H1 (cell line): ENCODE data around the gene DMXL1. TPM values are rescaled to one million over a fixed set of nuclear protein-coding genes. Genes with fewer than 3 reads are reported as not detected.

ENCODE experiments used
- CHD2 ChIP-seq: IDR thresholded peaks from 2 replicates; pipeline ENCODE4 v1.6.1; 2012; ENCODE audit warnings: low read length, improper control_type of control experiment
- HDAC6 ChIP-seq: IDR thresholded peaks from one replicate; pipeline ENCODE4 v1.7.1; 2012; ENCODE audit warnings: low read depth, mild to moderate bottlenecking, inconsistent platforms, low read length, moderate library complexity
- TAF1 ChIP-seq: IDR thresholded peaks from 2 replicates; pipeline ENCODE4 v1.6.1; 2011; ENCODE audit warnings: mild to moderate bottlenecking, low read depth, low read length
- TBP ChIP-seq: IDR thresholded peaks from 2 replicates; pipeline ENCODE4 v1.6.1; 2011; ENCODE audit warnings: low read depth, low read length, improper control_type of control experiment
- polyA plus RNA-seq, 7 experiments: library from polyadenylated mRNA; depleted of rRNA in 3 of 7; stranded (reverse) in 5 of 7; unstranded in 2 of 7; fragments of >200 nt in 5 of 7; fragments of 200-250 nt in 2 of 7; gene quantifications; 1 replicate in 5 of 7; 2 replicates in 1 of 7; 4 replicates in 1 of 7; pipeline versions ENCODE4 v1.2.1 to v1.2.3, GENCODE V29; 2011 to 2013; ENCODE audit warnings: missing spikeins in 2 of 7, mixed read lengths in 2 of 7
- total RNA-seq: library from RNA; stranded (reverse); fragmentation: NEBNext Ultra II Directional; extraction: Animal tissue kit (Norgen Biotek cat#: 25700); gene quantifications from 2 replicates; pipeline ENCODE4 v1.2.1, GENCODE V29; 2021
- TF ChIP-seq, protein P1 (sequence below): fragments of 300-600 bp; sonication (generic); IDR thresholded peaks from 2 replicates; pipeline ENCODE4 v1.7.1; 2012; ENCODE audit warnings: low read length, moderate library complexity, mild to moderate bottlenecking, inconsistent platforms; ENCODE audit not compliant: insufficient replicate concordance

DMXL1 gene
- total and polyA plus RNA-seq, 2 of the 8 experiments (the other 6 are each of a cell fraction or from before 2014, with no cell fraction given) = 10.1 to 43.9 TPM

GRCh38 chr5:119275601-119276173 is 204.8 kb downstream of the DMXL1 start (continued):
- TF ChIP-seq, protein P1, sequence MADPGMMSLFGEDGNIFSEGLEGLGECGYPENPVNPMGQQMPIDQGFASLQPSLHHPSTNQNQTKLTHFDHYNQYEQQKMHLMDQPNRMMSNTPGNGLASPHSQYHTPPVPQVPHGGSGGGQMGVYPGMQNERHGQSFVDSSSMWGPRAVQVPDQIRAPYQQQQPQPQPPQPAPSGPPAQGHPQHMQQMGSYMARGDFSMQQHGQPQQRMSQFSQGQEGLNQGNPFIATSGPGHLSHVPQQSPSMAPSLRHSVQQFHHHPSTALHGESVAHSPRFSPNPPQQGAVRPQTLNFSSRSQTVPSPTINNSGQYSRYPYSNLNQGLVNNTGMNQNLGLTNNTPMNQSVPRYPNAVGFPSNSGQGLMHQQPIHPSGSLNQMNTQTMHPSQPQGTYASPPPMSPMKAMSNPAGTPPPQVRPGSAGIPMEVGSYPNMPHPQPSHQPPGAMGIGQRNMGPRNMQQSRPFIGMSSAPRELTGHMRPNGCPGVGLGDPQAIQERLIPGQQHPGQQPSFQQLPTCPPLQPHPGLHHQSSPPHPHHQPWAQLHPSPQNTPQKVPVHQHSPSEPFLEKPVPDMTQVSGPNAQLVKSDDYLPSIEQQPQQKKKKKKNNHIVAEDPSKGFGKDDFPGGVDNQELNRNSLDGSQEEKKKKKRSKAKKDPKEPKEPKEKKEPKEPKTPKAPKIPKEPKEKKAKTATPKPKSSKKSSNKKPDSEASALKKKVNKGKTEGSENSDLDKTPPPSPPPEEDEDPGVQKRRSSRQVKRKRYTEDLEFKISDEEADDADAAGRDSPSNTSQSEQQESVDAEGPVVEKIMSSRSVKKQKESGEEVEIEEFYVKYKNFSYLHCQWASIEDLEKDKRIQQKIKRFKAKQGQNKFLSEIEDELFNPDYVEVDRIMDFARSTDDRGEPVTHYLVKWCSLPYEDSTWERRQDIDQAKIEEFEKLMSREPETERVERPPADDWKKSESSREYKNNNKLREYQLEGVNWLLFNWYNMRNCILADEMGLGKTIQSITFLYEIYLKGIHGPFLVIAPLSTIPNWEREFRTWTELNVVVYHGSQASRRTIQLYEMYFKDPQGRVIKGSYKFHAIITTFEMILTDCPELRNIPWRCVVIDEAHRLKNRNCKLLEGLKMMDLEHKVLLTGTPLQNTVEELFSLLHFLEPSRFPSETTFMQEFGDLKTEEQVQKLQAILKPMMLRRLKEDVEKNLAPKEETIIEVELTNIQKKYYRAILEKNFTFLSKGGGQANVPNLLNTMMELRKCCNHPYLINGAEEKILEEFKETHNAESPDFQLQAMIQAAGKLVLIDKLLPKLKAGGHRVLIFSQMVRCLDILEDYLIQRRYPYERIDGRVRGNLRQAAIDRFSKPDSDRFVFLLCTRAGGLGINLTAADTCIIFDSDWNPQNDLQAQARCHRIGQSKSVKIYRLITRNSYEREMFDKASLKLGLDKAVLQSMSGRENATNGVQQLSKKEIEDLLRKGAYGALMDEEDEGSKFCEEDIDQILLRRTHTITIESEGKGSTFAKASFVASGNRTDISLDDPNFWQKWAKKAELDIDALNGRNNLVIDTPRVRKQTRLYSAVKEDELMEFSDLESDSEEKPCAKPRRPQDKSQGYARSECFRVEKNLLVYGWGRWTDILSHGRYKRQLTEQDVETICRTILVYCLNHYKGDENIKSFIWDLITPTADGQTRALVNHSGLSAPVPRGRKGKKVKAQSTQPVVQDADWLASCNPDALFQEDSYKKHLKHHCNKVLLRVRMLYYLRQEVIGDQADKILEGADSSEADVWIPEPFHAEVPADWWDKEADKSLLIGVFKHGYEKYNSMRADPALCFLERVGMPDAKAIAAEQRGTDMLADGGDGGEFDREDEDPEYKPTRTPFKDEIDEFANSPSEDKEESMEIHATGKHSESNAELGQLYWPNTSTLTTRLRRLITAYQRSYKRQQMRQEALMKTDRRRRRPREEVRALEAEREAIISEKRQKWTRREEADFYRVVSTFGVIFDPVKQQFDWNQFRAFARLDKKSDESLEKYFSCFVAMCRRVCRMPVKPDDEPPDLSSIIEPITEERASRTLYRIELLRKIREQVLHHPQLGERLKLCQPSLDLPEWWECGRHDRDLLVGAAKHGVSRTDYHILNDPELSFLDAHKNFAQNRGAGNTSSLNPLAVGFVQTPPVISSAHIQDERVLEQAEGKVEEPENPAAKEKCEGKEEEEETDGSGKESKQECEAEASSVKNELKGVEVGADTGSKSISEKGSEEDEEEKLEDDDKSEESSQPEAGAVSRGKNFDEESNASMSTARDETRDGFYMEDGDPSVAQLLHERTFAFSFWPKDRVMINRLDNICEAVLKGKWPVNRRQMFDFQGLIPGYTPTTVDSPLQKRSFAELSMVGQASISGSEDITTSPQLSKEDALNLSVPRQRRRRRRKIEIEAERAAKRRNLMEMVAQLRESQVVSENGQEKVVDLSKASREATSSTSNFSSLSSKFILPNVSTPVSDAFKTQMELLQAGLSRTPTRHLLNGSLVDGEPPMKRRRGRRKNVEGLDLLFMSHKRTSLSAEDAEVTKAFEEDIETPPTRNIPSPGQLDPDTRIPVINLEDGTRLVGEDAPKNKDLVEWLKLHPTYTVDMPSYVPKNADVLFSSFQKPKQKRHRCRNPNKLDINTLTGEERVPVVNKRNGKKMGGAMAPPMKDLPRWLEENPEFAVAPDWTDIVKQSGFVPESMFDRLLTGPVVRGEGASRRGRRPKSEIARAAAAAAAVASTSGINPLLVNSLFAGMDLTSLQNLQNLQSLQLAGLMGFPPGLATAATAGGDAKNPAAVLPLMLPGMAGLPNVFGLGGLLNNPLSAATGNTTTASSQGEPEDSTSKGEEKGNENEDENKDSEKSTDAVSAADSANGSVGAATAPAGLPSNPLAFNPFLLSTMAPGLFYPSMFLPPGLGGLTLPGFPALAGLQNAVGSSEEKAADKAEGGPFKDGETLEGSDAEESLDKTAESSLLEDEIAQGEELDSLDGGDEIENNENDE = no peak
- TF ChIP-seq HDAC6 (no peak), CHD2 (no peak), TBP (no peak), TAF1 (no peak)
- TF ChIP-seq, all 59 proteins: peak for 0
